ENCODE results near the gene TAAR6.
A peak's percentile ranks its signal among the peaks of the same experiment; 100 is the strongest.
"Not testable (repeated sequence)": the region's sequence is repeated elsewhere in the genome, so short reads cannot be mapped to it uniquely, and the experiment has no call there.

The TAAR6 gene, protein sequence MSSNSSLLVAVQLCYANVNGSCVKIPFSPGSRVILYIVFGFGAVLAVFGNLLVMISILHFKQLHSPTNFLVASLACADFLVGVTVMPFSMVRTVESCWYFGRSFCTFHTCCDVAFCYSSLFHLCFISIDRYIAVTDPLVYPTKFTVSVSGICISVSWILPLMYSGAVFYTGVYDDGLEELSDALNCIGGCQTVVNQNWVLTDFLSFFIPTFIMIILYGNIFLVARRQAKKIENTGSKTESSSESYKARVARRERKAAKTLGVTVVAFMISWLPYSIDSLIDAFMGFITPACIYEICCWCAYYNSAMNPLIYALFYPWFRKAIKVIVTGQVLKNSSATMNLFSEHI

DNA sequence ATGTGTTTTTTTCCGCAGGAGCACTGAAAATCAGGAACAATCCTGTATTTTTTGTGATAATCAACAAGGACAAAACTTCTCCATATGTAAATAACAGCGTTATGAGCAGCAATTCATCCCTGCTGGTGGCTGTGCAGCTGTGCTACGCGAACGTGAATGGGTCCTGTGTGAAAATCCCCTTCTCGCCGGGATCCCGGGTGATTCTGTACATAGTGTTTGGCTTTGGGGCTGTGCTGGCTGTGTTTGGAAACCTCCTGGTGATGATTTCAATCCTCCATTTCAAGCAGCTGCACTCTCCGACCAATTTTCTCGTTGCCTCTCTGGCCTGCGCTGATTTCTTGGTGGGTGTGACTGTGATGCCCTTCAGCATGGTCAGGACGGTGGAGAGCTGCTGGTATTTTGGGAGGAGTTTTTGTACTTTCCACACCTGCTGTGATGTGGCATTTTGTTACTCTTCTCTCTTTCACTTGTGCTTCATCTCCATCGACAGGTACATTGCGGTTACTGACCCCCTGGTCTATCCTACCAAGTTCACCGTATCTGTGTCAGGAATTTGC is at the start of gene TAAR6:
TSS of gene TAAR6 (plus strand) at position 102 of the 557 bp plus-strand sequence. CDS start at position 102, 0 bp downstream.
- no peak within 1 kb of the TSS for H3K27ac ChIP-seq (ENCODE audit: low read length)

DNA sequence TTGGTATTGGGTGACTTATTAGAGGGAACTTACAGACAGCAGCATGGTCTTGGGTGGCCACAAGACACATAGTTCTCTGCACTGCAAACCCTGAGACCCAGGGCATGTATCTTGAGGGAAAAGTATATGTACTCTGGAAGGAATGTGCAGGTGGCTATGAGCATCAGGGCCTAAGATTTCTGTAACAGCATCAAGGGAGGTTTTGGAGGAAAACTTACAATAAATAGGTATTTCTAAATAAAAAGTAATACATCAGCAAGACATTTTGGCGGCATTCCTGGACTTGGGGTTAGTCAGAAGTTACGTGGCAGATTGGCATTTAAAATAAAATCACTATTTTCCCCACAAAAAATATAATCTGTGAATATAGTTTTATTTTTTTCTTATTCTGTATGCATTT is 49.2 kb upstream of the TAAR6 start:
- no peak overlapping the region for H3K9ac ChIP-seq (ENCODE audit: low read depth, low read length)
- H3K4me3 ChIP-seq (ENCODE audit: low read length): no peak overlapping the region
- H3K4me1 ChIP-seq (ENCODE audit: insufficient read depth, low read length): no peaks in the 10 kb centered on the region
- no peaks in the 10 kb centered on the region for H3K9me3 ChIP-seq (ENCODE audit: insufficient read depth, low read depth, low read length)
- H3K27ac ChIP-seq (ENCODE audit: low read length): no peak overlapping the region
- no peaks in the 10 kb centered on the region for H3K36me3 ChIP-seq (ENCODE audit: insufficient read depth, low read depth, low read length)
- no peaks in the 10 kb centered on the region for H3K27me3 ChIP-seq (ENCODE audit: insufficient read depth, low read length)

More for the DNA sequence above, at the start of gene TAAR6:
- Histone ChIP-seq H3K27me3 (ENCODE audit: insufficient read depth, low read length) (no peaks in the 10 kb centered on the region), H3K9me3 (ENCODE audit: insufficient read depth, low read depth, low read length) (no peaks in the 10 kb centered on the region), H3K4me3 (ENCODE audit: low read length) (no peak within 1 kb of the TSS), H3K4me1 (ENCODE audit: insufficient read depth, low read length) (peaks cover 42% of the 10 kb centered on the region; the same call in 1 of the 2 replicates), H3K9ac (ENCODE audit: low read depth, low read length) (no peak within 1 kb of the TSS), H3K36me3 (ENCODE audit: insufficient read depth, low read depth, low read length) (no peaks in the 10 kb centered on the region)

GRCh38 chr6:132524646-132525045 is 45.5 kb upstream of the TAAR6 start:
- Histone ChIP-seq H3K9me3 (ENCODE audit: insufficient read depth, low read depth, low read length) (no peaks in the 10 kb centered on the region), H3K27me3 (ENCODE audit: insufficient read depth, low read length) (no peaks in the 10 kb centered on the region), H3K4me1 (ENCODE audit: insufficient read depth, low read length) (peaks cover 3% of the 10 kb centered on the region; the same call in 1 of the 2 replicates), H3K4me3 (ENCODE audit: low read length) (no peak overlapping the region), H3K27ac (ENCODE audit: low read length) (no peak overlapping the region), H3K9ac (ENCODE audit: low read depth, low read length) (no peak overlapping the region), H3K36me3 (ENCODE audit: insufficient read depth, low read depth, low read length) (no peaks in the 10 kb centered on the region)

DNA sequence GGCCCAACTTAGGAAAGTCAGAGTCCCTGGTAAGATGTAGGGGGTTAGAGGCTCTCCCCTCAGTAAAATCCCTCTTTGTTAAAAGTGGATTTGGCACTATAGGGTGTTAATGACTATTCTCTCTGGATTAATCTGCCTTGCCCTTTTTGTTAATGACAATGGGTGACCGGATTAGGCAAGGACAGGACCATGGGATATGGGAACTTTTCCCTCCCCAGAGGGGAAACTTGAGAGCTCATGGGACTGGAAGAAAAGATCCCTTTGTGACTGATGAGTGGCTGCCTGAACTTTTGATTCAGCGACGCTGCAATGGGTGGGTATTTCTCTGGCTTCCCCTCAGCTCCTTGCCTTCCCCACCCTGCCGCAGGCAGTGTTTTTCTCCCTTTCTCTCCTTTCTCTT is 44.3 kb upstream of the TAAR6 start:
- no peaks in the 10 kb centered on the region for H3K27me3 ChIP-seq (ENCODE audit: insufficient read depth, low read length)
- H3K27ac ChIP-seq (ENCODE audit: low read length): no peak overlapping the region
- peaks cover 3% of the 10 kb centered on the region; the same call in 1 of the 2 replicates for H3K4me1 ChIP-seq (ENCODE audit: insufficient read depth, low read length)
- peak overlapping the region; percentile 25; the same call in 1 of the 2 replicates for H3K9ac ChIP-seq (ENCODE audit: low read depth, low read length)
- no peaks in the 10 kb centered on the region for H3K36me3 ChIP-seq (ENCODE audit: insufficient read depth, low read depth, low read length)
- H3K9me3 ChIP-seq (ENCODE audit: insufficient read depth, low read depth, low read length): no peaks in the 10 kb centered on the region
- H3K4me3 ChIP-seq (ENCODE audit: low read length): no peak overlapping the region

- no peak overlapping the region for H3K4me3 ChIP-seq (ENCODE audit: low read length)
- H3K27me3 ChIP-seq (ENCODE audit: insufficient read depth, low read length): no peaks in the 10 kb centered on the region
- peak overlapping the region; percentile 25; the same call in 1 of the 2 replicates for H3K9ac ChIP-seq (ENCODE audit: low read depth, low read length)
- peaks cover 3% of the 10 kb centered on the region; the same call in 1 of the 2 replicates for H3K4me1 ChIP-seq (ENCODE audit: insufficient read depth, low read length)
- no peaks in the 10 kb centered on the region for H3K36me3 ChIP-seq (ENCODE audit: insufficient read depth, low read depth, low read length)
- no peaks in the 10 kb centered on the region for H3K9me3 ChIP-seq (ENCODE audit: insufficient read depth, low read depth, low read length)
- no peak overlapping the region for H3K27ac ChIP-seq (ENCODE audit: low read length)
These were observed 43.7 kb upstream of the TAAR6 start for GRCh38 chr6:132526461-132526860.

DNA sequence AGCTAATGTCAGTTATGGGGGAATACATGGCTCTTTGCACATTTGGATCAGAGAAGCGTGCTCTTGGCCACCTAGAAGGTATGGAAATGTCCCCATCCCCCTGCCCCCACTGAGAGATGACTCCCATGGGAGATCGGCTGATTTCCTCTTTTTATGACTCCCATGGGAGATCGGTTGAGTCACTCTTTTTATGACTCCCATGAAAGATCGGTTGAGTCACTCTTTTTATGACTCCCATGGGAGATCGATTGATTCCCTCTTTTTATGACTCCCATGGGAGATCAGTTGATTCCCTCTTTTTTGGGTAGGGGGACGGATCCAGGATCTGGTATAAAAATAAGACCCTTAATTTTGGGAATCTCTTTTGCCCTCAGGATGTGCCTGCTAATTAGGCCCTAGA is 42.3 kb upstream of the TAAR6 start:
- H3K27me3 ChIP-seq (ENCODE audit: insufficient read depth, low read length): no peaks in the 10 kb centered on the region
- H3K4me3 ChIP-seq (ENCODE audit: low read length): no peak overlapping the region
- H3K27ac ChIP-seq (ENCODE audit: low read length): no peak overlapping the region
- H3K4me1 ChIP-seq (ENCODE audit: insufficient read depth, low read length): peaks cover 3% of the 10 kb centered on the region; the same call in 1 of the 2 replicates
- no peaks in the 10 kb centered on the region for H3K9me3 ChIP-seq (ENCODE audit: insufficient read depth, low read depth, low read length)
- no peaks in the 10 kb centered on the region for H3K36me3 ChIP-seq (ENCODE audit: insufficient read depth, low read depth, low read length)
- no peak overlapping the region for H3K9ac ChIP-seq (ENCODE audit: low read depth, low read length)

GRCh38 chr6:132530293-132530974 is 39.7 kb upstream of the TAAR6 start:
- Histone ChIP-seq H3K4me3 (ENCODE audit: low read length) (peak overlapping the region; percentile 53), H3K27me3 (ENCODE audit: insufficient read depth, low read length) (no peaks in the 10 kb centered on the region), H3K36me3 (ENCODE audit: insufficient read depth, low read depth, low read length) (no peaks in the 10 kb centered on the region), H3K9me3 (ENCODE audit: insufficient read depth, low read depth, low read length) (no peaks in the 10 kb centered on the region), H3K27ac (ENCODE audit: low read length) (no peak overlapping the region), H3K9ac (ENCODE audit: low read depth, low read length) (peak overlapping the region; percentile 68; the same call in 1 of the 2 replicates), H3K4me1 (ENCODE audit: insufficient read depth, low read length) (peaks cover 3% of the 10 kb centered on the region; the same call in 1 of the 2 replicates)

GRCh38 chr6:132534546-132534945 is 35.6 kb upstream of the TAAR6 start:
- not testable (repeated sequence) for H3K36me3 ChIP-seq (ENCODE audit: insufficient read depth, low read depth, low read length); H3K27me3 ChIP-seq (ENCODE audit: insufficient read depth, low read length); H3K9me3 ChIP-seq (ENCODE audit: insufficient read depth, low read depth, low read length); H3K4me1 ChIP-seq (ENCODE audit: insufficient read depth, low read length); H3K27ac ChIP-seq (ENCODE audit: low read length); H3K9ac ChIP-seq (ENCODE audit: low read depth, low read length); H3K4me3 ChIP-seq (ENCODE audit: low read length)

DNA sequence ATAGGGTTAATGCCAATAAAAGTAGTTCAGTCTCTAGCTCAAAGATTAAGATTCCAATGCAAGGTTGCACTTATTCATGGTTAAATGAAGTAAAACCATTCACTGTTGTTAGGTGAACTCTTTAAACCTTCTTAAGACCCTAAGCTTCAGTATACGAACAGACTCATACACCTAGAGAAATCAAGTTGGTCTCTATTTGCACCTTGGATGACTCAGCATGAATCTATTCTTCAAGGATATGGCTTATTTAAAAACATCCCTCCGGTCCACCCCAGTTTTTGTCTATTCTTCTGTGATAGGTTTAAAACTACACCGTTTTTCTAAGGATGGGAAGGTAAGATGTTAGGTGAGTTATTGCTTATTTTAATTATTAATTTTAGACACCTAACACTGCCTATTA is 33.0 kb upstream of the TAAR6 start:
- Histone ChIP-seq H3K9ac (ENCODE audit: low read depth, low read length) (no peak overlapping the region), H3K4me1 (ENCODE audit: insufficient read depth, low read length) (no peaks in the 10 kb centered on the region), H3K36me3 (ENCODE audit: insufficient read depth, low read depth, low read length) (no peaks in the 10 kb centered on the region), H3K27me3 (ENCODE audit: insufficient read depth, low read length) (no peaks in the 10 kb centered on the region), H3K27ac (ENCODE audit: low read length) (no peak overlapping the region), H3K4me3 (ENCODE audit: low read length) (no peak overlapping the region), H3K9me3 (ENCODE audit: insufficient read depth, low read depth, low read length) (no peaks in the 10 kb centered on the region)

DNA sequence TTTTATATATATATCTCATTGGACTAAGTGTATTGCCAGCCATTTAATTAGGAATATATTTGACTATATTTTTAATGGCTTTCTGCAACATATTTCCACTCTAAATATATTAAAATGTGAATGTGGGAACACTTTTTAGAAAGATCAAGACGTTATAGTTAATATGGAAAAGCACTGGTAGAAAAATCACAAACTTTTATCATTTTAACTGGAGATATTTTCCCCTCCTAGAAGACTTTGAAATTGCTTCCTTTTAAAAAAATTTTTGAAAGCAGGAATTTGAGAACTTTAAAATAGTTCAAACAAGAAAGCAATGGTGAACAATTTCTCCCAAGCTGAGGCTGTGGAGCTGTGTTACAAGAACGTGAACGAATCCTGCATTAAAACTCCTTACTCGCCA is 32.1 kb upstream of the TAAR6 start, which contains the start of gene TAAR9:
TSS of gene TAAR9 (plus strand) at position 301 of the 400 bp plus-strand sequence. CDS start at position 314, 13 bp downstream.
- Histone ChIP-seq H3K9ac (ENCODE audit: low read depth, low read length) (no peak within 1 kb of the TSS), H3K36me3 (ENCODE audit: insufficient read depth, low read depth, low read length) (no peaks in the 10 kb centered on the region), H3K27ac (ENCODE audit: low read length) (no peak within 1 kb of the TSS), H3K4me1 (ENCODE audit: insufficient read depth, low read length) (no peaks in the 10 kb centered on the region), H3K27me3 (ENCODE audit: insufficient read depth, low read length) (no peaks in the 10 kb centered on the region), H3K4me3 (ENCODE audit: low read length) (no peak within 1 kb of the TSS), H3K9me3 (ENCODE audit: insufficient read depth, low read depth, low read length) (no peaks in the 10 kb centered on the region)

DNA sequence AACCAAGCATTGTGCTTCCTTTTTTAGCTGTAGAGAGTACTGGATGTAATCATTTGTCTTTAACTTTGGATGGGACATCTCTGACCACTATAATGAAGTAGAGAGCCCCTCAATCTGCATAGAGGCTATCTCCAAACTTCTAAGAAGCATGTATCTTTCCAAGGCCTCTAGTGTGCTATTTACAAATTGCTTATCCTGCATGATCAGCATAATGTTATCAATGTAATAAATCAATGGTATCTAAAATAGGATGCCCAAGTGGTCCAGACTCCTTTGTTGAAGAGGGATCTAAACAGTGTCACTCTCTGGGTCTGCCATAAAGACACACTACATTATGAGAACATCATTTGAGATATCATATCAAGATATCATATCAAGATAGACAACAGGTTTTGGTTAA is 25.3 kb upstream of the TAAR6 start:
- Histone ChIP-seq H3K36me3 (ENCODE audit: insufficient read depth, low read depth, low read length) (no peaks in the 10 kb centered on the region), H3K9me3 (ENCODE audit: insufficient read depth, low read depth, low read length) (no peaks in the 10 kb centered on the region), H3K9ac (ENCODE audit: low read depth, low read length) (no peak overlapping the region), H3K4me3 (ENCODE audit: low read length) (no peak overlapping the region), H3K27me3 (ENCODE audit: insufficient read depth, low read length) (no peaks in the 10 kb centered on the region), H3K27ac (ENCODE audit: low read length) (no peak overlapping the region), H3K4me1 (ENCODE audit: insufficient read depth, low read length) (peaks cover 10% of the 10 kb centered on the region; the same call in 1 of the 2 replicates)
